ENCODE data around the gene MRPL43.

The MRPL43 gene

DNA sequence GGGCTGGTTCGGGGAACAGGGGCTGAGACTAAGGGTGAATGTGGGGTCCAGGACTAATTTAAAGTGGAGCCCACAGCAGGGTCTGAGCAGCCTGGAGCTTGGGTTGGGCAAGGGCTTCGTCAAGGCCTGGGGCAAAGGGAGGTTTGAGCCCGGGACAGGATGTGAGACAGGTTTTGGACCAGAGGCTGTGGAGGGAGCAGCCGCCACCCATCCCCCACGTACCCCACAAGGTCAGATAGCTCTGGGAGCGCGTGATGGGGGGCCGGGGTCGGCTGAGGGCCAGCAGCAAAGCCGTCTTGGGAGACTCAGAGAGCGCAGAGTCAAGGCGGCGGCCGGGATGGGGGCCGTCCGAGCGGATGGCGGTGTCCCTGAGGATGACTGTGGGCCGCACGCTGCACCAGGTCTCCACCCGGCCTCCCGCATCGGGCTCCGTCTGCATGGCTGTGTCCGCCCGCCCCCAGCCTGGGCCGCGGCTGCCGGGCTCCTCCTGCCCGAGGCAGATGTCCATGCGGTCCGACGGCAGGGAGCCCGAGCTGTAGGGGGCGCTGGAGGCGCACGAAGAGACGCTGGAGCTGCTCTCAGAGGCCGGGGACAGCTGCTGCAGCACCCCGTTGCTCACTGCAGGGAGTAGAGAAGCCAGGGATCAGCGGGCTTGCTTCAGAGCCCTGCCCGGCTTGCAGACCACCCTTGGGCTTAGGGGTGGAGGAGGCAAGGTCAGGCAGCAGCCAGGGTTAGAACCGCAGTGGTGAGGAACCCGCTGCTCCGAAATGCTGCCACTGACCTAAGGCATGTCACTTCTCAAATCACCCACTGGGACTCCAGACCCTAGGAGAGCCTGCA is 31.5 kb upstream of the MRPL43 start:
- no peaks in the 10 kb centered on the region for H3K4me1 ChIP-seq (ENCODE audit: insufficient read depth, low read length)
- peak overlapping the region; percentile 43 for H3K4me3 ChIP-seq (ENCODE audit: low read length)
- WGBS: 8% methylated on average over 45 of the region's 45 CpGs
- H3K9me3 ChIP-seq (ENCODE audit: insufficient read depth, low read depth, low read length): no peaks in the 10 kb centered on the region
- peak overlapping the region; percentile 3; the same call in 1 of the 2 replicates for H3K9ac ChIP-seq (ENCODE audit: low read depth, low read length)
- peaks cover 66% of the 10 kb centered on the region for H3K27me3 ChIP-seq (ENCODE audit: insufficient read depth, low read length)
- no peaks in the 10 kb centered on the region for H3K36me3 ChIP-seq (ENCODE audit: insufficient read depth, low read length)
- no peak overlapping the region for H3K27ac ChIP-seq (ENCODE audit: low read depth, low read length)

DNA sequence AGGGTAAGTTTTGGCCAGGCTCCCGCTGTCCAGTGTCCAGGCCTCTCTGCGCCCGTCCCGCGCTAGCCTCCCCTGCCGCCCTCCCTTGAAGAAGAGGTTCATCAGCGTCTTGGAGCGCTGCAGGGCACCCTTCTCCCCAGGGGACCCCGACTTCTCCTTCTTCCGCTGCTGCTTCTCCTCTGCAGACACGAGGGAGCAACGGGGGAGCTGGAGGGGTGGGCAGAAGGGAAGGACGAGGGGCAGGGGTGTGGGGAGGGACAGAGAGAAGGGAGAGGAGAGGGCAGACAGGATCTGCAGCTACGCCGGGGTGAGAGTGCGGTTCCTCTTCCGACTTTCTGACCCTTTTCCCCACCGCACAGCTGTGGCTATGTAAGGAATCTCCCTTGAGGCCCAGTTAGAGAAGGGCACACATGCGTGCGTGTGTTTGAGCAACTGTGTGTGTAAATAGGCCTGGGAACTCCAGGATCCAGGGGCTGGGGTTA is 30.9 kb upstream of the MRPL43 start:
- WGBS: 10% methylated on average over 20 of the region's 20 CpGs
- Histone ChIP-seq H3K36me3 (ENCODE audit: insufficient read depth, low read length) (no peaks in the 10 kb centered on the region), H3K4me1 (ENCODE audit: insufficient read depth, low read length) (no peaks in the 10 kb centered on the region), H3K27me3 (ENCODE audit: insufficient read depth, low read length) (peaks cover 66% of the 10 kb centered on the region), H3K9ac (ENCODE audit: low read depth, low read length) (no peak overlapping the region), H3K27ac (ENCODE audit: low read depth, low read length) (no peak overlapping the region), H3K9me3 (ENCODE audit: insufficient read depth, low read depth, low read length) (no peaks in the 10 kb centered on the region), H3K4me3 (ENCODE audit: low read length) (peak overlapping the region; percentile 43)

DNA sequence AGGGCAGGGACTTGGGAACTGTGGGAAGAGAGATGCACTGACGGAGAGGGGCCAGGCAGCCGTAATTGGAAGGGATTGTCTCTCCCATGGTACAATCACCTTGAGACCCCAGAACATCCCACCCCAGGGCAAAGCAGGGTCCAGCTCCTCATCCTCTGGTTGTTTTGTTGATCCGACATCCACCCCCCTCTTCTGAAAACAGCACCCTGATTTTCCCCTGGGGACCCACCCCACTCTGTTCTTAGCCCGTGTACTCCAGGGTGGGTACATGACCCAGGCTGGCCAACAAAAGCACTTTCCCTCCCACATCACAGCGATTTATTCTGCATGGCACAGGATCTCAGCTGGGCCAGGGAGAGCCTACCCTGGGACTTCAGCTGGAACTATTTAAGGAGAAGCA is 29.5 kb upstream of the MRPL43 start:
- WGBS: 54% methylated on average over 5 of the region's 5 CpGs
- no peaks in the 10 kb centered on the region for H3K36me3 ChIP-seq (ENCODE audit: insufficient read depth, low read length)
- H3K27ac ChIP-seq (ENCODE audit: low read depth, low read length): no peak overlapping the region
- no peaks in the 10 kb centered on the region for H3K9me3 ChIP-seq (ENCODE audit: insufficient read depth, low read depth, low read length)
- H3K4me1 ChIP-seq (ENCODE audit: insufficient read depth, low read length): no peaks in the 10 kb centered on the region
- H3K27me3 ChIP-seq (ENCODE audit: insufficient read depth, low read length): peaks cover 66% of the 10 kb centered on the region
- no peak overlapping the region for H3K4me3 ChIP-seq (ENCODE audit: low read length)
- no peak overlapping the region for H3K9ac ChIP-seq (ENCODE audit: low read depth, low read length)

DNA sequence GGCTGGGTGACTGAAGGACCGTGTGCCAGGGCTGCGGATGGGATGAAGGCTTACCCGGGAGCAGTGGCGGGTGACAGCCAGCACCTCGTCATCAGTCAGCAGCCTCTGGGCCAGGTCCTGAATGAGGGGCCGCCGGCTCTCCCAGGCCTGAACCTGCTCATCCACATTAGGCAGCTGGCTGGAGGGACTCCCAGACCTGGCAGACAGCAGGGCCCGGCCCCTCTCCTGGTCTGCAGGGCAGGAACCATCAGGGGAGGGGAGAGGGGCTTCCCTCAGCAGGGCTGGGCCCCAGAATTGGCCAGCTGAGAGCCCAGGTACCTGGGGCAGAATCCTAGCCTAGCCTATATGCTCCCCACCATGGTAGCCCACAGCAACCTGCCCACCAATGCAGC is 28.3 kb upstream of the MRPL43 start:
- H3K4me3 ChIP-seq (ENCODE audit: low read length): no peak overlapping the region
- no peak overlapping the region for H3K9ac ChIP-seq (ENCODE audit: low read depth, low read length)
- H3K36me3 ChIP-seq (ENCODE audit: insufficient read depth, low read length): no peaks in the 10 kb centered on the region
- no peak overlapping the region for H3K27ac ChIP-seq (ENCODE audit: low read depth, low read length)
- H3K9me3 ChIP-seq (ENCODE audit: insufficient read depth, low read depth, low read length): no peaks in the 10 kb centered on the region
- no peaks in the 10 kb centered on the region for H3K4me1 ChIP-seq (ENCODE audit: insufficient read depth, low read length)
- 89% methylated on average over 8 of the region's 8 CpGs for WGBS
- peaks cover 58% of the 10 kb centered on the region for H3K27me3 ChIP-seq (ENCODE audit: insufficient read depth, low read length)

DNA sequence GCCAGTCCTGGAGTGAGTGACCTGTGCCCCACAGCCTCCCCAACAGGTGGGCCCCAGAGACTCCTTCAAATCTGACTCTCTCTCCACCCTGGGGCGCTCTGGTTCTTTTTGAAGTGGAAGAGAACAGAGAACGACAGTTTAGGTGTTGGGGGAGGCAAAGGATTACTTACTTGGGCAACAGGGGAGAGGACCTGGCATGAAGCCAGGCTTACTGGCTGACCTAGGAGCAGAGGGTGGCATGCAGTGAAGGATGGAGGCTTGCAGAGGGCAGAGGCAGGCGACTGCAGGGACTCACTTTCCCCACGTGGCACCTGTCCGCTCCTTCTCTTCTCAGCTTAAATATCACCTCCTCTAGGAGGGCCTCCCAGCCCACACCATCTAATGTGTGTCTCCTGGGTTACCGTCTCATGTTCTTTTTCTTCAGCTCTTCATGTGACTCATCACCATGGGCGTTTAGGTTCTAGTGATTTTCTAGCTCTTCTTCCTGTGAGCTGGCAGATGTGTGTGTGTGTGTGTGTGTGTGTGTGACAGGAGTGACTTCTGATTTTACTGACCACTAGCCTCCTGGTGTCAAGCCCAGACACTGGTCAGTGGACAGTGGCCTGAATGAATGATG is 27.8 kb upstream of the MRPL43 start:
- no peak overlapping the region for H3K4me3 ChIP-seq (ENCODE audit: low read length)
- no peaks in the 10 kb centered on the region for H3K9me3 ChIP-seq (ENCODE audit: insufficient read depth, low read depth, low read length)
- no peak overlapping the region for H3K9ac ChIP-seq (ENCODE audit: low read depth, low read length)
- peaks cover 54% of the 10 kb centered on the region for H3K27me3 ChIP-seq (ENCODE audit: insufficient read depth, low read length)
- WGBS: 54% methylated on average over 6 of the region's 7 CpGs
- no peak overlapping the region for H3K27ac ChIP-seq (ENCODE audit: low read depth, low read length)
- no peaks in the 10 kb centered on the region for H3K4me1 ChIP-seq (ENCODE audit: insufficient read depth, low read length)
- no peaks in the 10 kb centered on the region for H3K36me3 ChIP-seq (ENCODE audit: insufficient read depth, low read length)

DNA sequence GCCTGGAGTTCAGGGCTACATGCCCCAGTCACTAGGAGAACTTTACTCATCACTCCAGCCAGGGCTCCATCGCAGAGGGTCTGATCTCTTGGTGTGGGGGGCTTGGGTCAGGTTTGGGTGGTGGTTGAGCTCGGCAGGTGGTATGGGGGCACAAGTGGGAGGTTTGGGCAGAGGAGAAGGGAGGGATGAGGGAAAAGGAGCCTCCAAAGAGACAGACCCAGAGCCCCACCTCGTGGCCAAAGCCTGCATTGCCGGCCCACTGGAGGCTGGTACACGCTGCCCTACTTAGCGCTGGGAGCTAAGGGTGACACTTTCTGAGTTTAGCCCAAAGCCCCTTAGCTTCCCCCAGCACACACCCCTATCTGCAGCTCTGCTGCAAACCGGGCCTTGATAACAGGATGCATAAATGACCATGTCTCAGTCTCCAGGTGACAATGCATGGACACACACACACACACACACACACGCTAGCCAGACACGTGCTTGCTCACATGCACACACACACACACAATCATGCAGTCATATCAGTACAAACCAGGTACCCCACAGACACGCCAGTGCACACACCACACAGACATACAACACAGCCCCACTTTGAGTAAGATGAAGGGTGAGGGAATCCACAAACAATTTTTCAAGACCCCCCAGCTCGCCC is 27.1 kb upstream of the MRPL43 start:
- Histone ChIP-seq H3K27ac (ENCODE audit: low read depth, low read length) (no peak overlapping the region), H3K4me3 (ENCODE audit: low read length) (no peak overlapping the region), H3K27me3 (ENCODE audit: insufficient read depth, low read length) (peaks cover 48% of the 10 kb centered on the region), H3K9me3 (ENCODE audit: insufficient read depth, low read depth, low read length) (no peaks in the 10 kb centered on the region), H3K9ac (ENCODE audit: low read depth, low read length) (no peak overlapping the region), H3K4me1 (ENCODE audit: insufficient read depth, low read length) (no peaks in the 10 kb centered on the region), H3K36me3 (ENCODE audit: insufficient read depth, low read length) (no peaks in the 10 kb centered on the region)
- 28% methylated on average over 10 of the region's 11 CpGs for WGBS

DNA sequence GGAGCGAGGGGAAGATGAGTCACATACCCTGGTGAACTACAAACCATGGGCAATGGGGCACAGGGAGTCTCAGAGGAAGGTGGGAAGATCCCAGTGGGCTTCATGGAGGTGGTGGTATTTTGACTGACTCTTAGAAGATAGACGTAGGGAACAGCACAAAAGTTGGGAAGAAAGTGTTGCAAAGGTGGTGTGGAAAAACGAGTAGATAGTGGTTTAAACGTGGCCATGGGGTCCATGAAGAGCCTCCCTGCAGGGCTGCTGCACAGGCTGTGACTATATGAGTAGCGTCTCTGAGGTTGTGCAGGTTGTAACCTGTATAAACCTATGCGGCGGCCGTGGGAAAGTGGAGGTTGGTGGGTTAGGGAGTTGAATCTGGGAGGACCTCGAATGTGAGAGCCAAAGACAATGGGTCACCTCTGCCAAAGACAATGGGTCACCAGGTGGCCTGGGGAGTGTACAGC is 26.1 kb upstream of the MRPL43 start:
- WGBS: 70% methylated on average over 9 of the region's 9 CpGs
- H3K4me3 ChIP-seq (ENCODE audit: low read length): no peak overlapping the region

DNA sequence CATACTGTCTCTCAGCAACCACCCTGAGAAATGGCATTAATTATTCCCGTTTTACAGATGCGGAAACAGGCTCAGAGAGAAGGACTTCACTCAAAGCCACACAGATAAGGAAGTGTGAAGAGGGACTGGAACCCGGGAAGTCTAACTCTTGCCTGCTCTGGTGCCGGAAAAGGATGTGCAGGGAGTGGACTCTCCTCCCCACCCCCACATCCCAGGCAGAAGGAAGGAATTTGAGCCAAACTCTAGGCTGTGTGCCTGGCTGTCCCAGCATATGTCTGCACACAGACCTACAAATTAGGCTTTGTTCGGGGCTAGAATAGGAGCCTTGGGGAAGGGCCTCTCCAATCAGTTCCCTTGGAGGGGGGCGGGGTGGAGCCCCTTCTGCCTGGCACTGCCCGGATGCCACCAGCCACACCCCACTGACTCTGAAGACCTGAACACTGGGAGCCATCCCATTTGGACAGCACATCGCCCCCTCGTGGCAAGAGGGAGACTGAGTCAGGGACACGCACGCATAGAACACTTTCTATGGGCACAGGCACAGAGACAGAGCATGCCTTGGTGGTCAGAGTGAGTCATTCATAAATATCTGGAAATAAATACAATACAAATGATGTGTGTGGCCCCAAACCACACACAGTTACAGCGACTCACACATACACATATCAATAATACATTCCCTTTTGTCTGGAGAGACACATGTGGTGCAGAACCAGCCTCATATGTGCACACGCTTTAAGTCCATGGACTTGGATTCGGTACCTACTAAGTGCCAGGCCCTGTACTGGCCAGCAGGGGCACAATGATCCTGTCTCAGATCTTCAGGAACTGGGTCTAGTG is 25.4 kb upstream of the MRPL43 start:
- WGBS: 46% methylated on average over 13 of the region's 14 CpGs
- Histone ChIP-seq H3K4me3 (ENCODE audit: low read length) (no peak overlapping the region), H3K9ac (ENCODE audit: low read depth, low read length) (no peak overlapping the region), H3K27ac (ENCODE audit: low read depth, low read length) (no peak overlapping the region), H3K36me3 (ENCODE audit: insufficient read depth, low read length) (no peaks in the 10 kb centered on the region), H3K27me3 (ENCODE audit: insufficient read depth, low read length) (peaks cover 32% of the 10 kb centered on the region), H3K9me3 (ENCODE audit: insufficient read depth, low read depth, low read length) (no peaks in the 10 kb centered on the region), H3K4me1 (ENCODE audit: insufficient read depth, low read length) (no peaks in the 10 kb centered on the region)

More for the DNA sequence above, 26.1 kb upstream of the MRPL43 start:
- Histone ChIP-seq H3K27me3 (ENCODE audit: insufficient read depth, low read length) (peaks cover 39% of the 10 kb centered on the region), H3K27ac (ENCODE audit: low read depth, low read length) (no peak overlapping the region), H3K4me1 (ENCODE audit: insufficient read depth, low read length) (no peaks in the 10 kb centered on the region), H3K9ac (ENCODE audit: low read depth, low read length) (no peak overlapping the region), H3K9me3 (ENCODE audit: insufficient read depth, low read depth, low read length) (no peaks in the 10 kb centered on the region), H3K36me3 (ENCODE audit: insufficient read depth, low read length) (no peaks in the 10 kb centered on the region)

DNA sequence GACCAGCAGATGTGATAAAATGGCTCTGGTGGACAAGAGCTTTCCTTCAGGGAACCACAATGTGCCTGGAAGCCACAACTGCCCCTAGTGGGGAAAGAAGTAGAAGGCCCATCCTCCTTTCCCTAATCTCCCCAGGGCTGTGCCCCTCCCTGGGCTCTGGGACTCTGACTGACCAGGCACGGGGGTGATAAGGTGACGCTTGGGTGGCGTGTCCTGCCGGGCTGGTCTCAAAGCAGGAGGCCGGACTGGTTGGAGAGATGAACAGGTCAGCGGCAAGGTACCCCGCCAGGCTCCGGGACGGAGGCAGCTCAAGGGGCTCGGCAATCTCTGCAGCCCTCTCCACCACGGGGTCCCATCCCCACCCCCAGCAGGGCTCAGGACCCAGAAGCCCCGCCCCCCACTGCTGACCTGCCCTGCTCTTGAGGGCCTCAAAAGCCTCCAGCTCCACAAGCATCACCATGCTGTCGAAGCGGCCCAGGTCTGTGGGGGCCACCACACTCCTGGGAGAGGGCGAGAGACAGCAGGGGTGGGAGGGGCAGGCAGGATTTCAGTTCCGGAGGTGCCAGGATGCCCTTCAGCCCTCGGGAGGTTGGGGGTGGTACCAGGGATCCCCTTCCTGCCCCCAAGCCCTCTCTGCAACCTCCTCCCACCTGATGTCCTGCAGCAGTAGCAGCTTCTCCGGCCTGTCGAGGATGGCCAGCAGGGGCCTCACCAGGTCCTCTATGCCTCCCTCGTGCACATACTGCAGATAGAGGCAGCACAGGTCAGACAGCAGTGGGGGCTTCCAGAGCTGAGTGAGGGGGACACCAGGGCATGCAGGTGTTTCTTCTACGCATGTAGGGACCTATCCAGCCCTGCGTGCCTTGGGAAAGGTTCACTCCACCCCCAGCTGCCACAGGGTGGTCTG is 24.5 kb upstream of the MRPL43 start:
- peaks cover 23% of the 10 kb centered on the region for H3K27me3 ChIP-seq (ENCODE audit: insufficient read depth, low read length)
- H3K27ac ChIP-seq (ENCODE audit: low read depth, low read length): no peak overlapping the region
- H3K4me3 ChIP-seq (ENCODE audit: low read length): no peak overlapping the region
- no peaks in the 10 kb centered on the region for H3K9me3 ChIP-seq (ENCODE audit: insufficient read depth, low read depth, low read length)
- no peak overlapping the region for H3K9ac ChIP-seq (ENCODE audit: low read depth, low read length)
- H3K4me1 ChIP-seq (ENCODE audit: insufficient read depth, low read length): no peaks in the 10 kb centered on the region
- H3K36me3 ChIP-seq (ENCODE audit: insufficient read depth, low read length): peaks cover 7% of the 10 kb centered on the region
- WGBS: 63% methylated on average over 22 of the region's 22 CpGs

DNA sequence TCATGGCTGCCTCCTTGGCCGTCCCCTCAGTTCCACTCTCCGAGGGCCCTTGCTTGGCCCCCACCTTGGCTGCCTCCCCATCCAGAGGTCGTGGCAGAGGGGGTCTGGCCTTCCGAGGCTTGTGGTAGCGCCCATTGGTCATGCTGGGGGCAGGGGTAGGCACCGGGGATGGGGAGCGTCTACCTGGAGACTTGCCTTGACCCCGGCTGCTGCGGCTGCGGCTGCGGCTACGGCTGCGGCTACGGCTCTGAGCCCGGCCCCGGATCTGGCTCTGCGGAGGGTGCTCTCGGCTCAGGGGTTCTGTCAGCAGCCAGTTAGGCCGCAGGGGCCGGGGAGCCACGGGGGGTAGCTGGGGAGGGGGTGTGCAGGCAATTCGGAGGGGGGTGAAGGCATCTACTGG is 23.0 kb upstream of the MRPL43 start:
- 93% methylated on average over 22 of the region's 22 CpGs for WGBS
- Histone ChIP-seq H3K9me3 (ENCODE audit: insufficient read depth, low read depth, low read length) (no peaks in the 10 kb centered on the region), H3K27ac (ENCODE audit: low read depth, low read length) (no peak overlapping the region), H3K27me3 (ENCODE audit: insufficient read depth, low read length) (peaks cover 10% of the 10 kb centered on the region), H3K9ac (ENCODE audit: low read depth, low read length) (no peak overlapping the region), H3K36me3 (ENCODE audit: insufficient read depth, low read length) (peaks cover 22% of the 10 kb centered on the region), H3K4me1 (ENCODE audit: insufficient read depth, low read length) (no peaks in the 10 kb centered on the region), H3K4me3 (ENCODE audit: low read length) (no peak overlapping the region)

Data from HUES64 (cell line).